ENCODE data around the gene GPR146. TPM values are rescaled to one million over a fixed set of nuclear protein-coding genes. Genes with fewer than 3 reads are reported as not detected.

The GPR146 gene
- total and polyA plus RNA-seq, 2 experiments from 2014 or later: 2.6 to 5.2 TPM

DNA sequence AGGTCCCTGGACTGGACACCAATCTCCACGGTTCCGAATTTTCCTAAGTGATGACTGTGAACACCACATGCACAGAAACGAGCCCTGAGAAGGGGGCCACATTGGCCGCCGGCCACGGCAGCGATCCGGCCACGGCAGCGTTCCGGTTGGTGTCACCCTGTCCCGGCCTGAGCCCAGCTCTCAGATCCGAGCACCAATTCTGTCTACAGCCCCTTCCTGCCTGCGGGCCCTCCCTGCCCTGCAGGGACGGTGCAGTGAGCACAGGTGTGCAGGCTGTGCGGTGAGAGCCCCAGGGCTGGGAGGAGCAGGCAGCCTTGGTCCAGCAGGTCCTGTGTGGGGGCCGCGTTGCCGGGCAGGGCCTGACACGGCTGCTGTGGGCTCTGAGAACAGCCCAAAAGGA lies 29.7 kb upstream of the GPR146 start:
- peaks cover 15% of the 10 kb centered on the region for H3K79me2 ChIP-seq
- no peak overlapping the region for H3K4me3 ChIP-seq
- H4K20me1 ChIP-seq (ENCODE audit: insufficient read depth, poor library complexity, severe bottlenecking): no peaks in the 10 kb centered on the region
- no peak overlapping the region for H3K4me2 ChIP-seq
- H3K36me3 ChIP-seq (replicated peaks; ENCODE audit: insufficient read depth, low read depth): no peaks in the 10 kb centered on the region
- H3K9me2 ChIP-seq (replicated peaks; ENCODE audit: insufficient read depth): no peaks in the 10 kb centered on the region
- WGBS (ENCODE audit: low lambda C conversion rate, missing lambda C conversion rate): 94% methylated on average over 20 of the region's 20 CpGs
- H3K4me1 ChIP-seq (ENCODE audit: insufficient read depth): peaks cover 13% of the 10 kb centered on the region
- H2AFZ ChIP-seq: no peak overlapping the region
- no peaks in the 10 kb centered on the region for H3K27me3 ChIP-seq
- DNase-seq (ENCODE audit: low spot score): no peak
- no peaks in the 10 kb centered on the region for H3K9me3 ChIP-seq (ENCODE audit: low read depth)
- H3K27ac ChIP-seq: no peak overlapping the region
- TF ChIP-seq, protein P1, sequence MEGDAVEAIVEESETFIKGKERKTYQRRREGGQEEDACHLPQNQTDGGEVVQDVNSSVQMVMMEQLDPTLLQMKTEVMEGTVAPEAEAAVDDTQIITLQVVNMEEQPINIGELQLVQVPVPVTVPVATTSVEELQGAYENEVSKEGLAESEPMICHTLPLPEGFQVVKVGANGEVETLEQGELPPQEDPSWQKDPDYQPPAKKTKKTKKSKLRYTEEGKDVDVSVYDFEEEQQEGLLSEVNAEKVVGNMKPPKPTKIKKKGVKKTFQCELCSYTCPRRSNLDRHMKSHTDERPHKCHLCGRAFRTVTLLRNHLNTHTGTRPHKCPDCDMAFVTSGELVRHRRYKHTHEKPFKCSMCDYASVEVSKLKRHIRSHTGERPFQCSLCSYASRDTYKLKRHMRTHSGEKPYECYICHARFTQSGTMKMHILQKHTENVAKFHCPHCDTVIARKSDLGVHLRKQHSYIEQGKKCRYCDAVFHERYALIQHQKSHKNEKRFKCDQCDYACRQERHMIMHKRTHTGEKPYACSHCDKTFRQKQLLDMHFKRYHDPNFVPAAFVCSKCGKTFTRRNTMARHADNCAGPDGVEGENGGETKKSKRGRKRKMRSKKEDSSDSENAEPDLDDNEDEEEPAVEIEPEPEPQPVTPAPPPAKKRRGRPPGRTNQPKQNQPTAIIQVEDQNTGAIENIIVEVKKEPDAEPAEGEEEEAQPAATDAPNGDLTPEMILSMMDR (IDR thresholded peaks at IDR 0.05; ENCODE audit: poor library complexity): no peak
- TF ChIP-seq EZH2phosphoT487 (IDR thresholded peaks at IDR 0.05; ENCODE audit: low read depth, severe bottlenecking, unreplicated experiment) (no peak), EZH2 (IDR thresholded peaks at IDR 0.05; ENCODE audit: borderline replicate concordance) (no peak)

DNA sequence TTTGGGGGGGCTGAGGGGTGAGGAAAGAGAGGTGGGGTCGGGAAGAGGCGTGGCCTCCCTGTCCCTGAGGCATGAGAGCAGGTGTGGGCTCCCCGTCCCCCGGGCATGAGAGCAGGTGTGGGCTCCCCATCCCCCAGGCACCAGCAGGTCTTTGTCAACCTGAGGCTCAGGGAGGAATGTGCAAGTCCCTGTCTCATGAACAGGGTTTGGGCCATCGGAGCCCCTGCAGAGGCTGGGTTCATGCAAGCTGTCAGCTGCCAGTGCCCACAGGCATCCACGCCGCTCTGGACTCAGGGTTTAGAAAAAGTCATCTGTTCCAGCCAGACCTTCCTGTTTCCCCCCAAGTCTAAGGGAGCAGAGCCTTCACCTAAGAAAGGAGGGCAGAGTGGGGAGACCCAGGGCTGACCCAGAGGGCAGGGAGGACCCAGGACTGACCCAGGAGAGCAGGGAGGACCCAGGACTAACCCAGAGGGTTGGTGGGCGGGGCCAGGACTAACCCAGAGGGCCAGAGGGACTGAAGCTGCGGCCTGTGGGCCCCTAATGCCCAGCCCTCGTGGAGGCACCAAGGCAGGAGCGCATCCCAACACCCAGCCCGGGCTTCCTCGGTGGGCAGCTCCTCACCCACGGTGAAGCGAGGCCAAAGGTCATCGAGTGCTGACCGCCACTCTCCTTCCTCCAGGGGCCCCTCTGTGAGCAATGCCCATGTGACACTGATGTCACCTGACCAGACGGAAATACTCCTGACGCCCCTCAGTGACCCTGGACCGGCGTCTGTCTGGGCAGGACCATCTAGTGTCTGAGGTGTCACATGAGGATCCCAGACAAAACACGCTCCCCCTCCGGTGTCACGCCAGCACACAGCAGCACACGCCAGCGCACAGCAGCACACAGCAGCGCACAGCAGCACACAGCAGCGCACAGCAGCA lies 28.9 kb upstream of the GPR146 start:
- Histone ChIP-seq H3K9me3 (ENCODE audit: low read depth) (no peaks in the 10 kb centered on the region), H2AFZ (no peak overlapping the region), H3K79me2 (peaks cover 15% of the 10 kb centered on the region), H3K4me1 (ENCODE audit: insufficient read depth) (peaks cover 13% of the 10 kb centered on the region), H3K9me2 (replicated peaks; ENCODE audit: insufficient read depth) (no peaks in the 10 kb centered on the region), H3K4me2 (no peak overlapping the region), H3K27ac (peak overlapping the region; percentile 58), H3K36me3 (replicated peaks; ENCODE audit: insufficient read depth, low read depth) (no peaks in the 10 kb centered on the region), H4K20me1 (ENCODE audit: insufficient read depth, poor library complexity, severe bottlenecking) (no peaks in the 10 kb centered on the region), H3K27me3 (no peaks in the 10 kb centered on the region), H3K4me3 (no peak overlapping the region)
- TF ChIP-seq, protein P1 (IDR thresholded peaks at IDR 0.05; ENCODE audit: poor library complexity): no peak
- TF ChIP-seq EZH2 (IDR thresholded peaks at IDR 0.05; ENCODE audit: borderline replicate concordance): no peak
- WGBS (ENCODE audit: low lambda C conversion rate, missing lambda C conversion rate): 72% methylated on average over 27 of the region's 28 CpGs
- peak; percentile 72 for DNase-seq (ENCODE audit: low spot score)

GRCh38 chr7:1016577-1017531 lies 27.5 kb upstream of the GPR146 start:
- 91% methylated on average over 27 of the region's 51 CpGs for WGBS (ENCODE audit: low lambda C conversion rate, missing lambda C conversion rate)
- no peaks in the 10 kb centered on the region for H4K20me1 ChIP-seq (ENCODE audit: insufficient read depth, poor library complexity, severe bottlenecking)
- no peak for DNase-seq (ENCODE audit: low spot score)
- no peak for TF ChIP-seq EZH2 (IDR thresholded peaks at IDR 0.05; ENCODE audit: borderline replicate concordance)
- TF ChIP-seq, protein P1 (IDR thresholded peaks at IDR 0.05; ENCODE audit: poor library complexity): no peak
- TF ChIP-seq EZH2phosphoT487 (IDR thresholded peaks at IDR 0.05; ENCODE audit: low read depth, severe bottlenecking, unreplicated experiment): no peak
- no peak overlapping the region for H2AFZ ChIP-seq
- H3K4me2 ChIP-seq: no peak overlapping the region
- H3K36me3 ChIP-seq (replicated peaks; ENCODE audit: insufficient read depth, low read depth): no peaks in the 10 kb centered on the region
- H3K27ac ChIP-seq: no peak overlapping the region
- H3K79me2 ChIP-seq: peaks cover 21% of the 10 kb centered on the region
- peaks cover 13% of the 10 kb centered on the region for H3K4me1 ChIP-seq (ENCODE audit: insufficient read depth)
- H3K27me3 ChIP-seq: no peaks in the 10 kb centered on the region
- H3K9me2 ChIP-seq (replicated peaks; ENCODE audit: insufficient read depth): no peaks in the 10 kb centered on the region
- H3K4me3 ChIP-seq: no peak overlapping the region
- H3K9me3 ChIP-seq (ENCODE audit: low read depth): no peaks in the 10 kb centered on the region
